ENCODE data around the gene EPSTI1.

- TF ChIP-seq CTCF (IDR thresholded peaks at IDR 0.05) = no peak
- TF ChIP-seq POLR2A (IDR thresholded peaks at IDR 0.05) = no peak
Observed at GRCh38 chr13:43003010-43003409, 11.0 kb upstream of the EPSTI1 start.
